Measurements from ENCODE around the gene TIMMDC1. TPM values are rescaled to one million over a fixed set of nuclear protein-coding genes. Genes with fewer than 3 reads are reported as not detected.

Gene TIMMDC1
- total and polyA plus RNA-seq, 9 of the 15 experiments (the other 6 are each of a cell fraction or from before 2014, with no cell fraction given): 62.1 to 226 (median 86.6) TPM

GRCh38 chr3:119494597-119494996, 3.8 kb upstream of the TIMMDC1 start:
- POLR2A ChIA-PET: interaction anchor here (0.9 kb wide), 1 partner anchor 13 kb away, joined by 4 read pairs; no protein-coding TSS in a partner anchor
- peaks cover 21% of the 10 kb centered on the region for H3K79me2 ChIP-seq (ENCODE audit: control insufficient read depth, insufficient read depth, low read length)
- no peak overlapping the region for H3K4me2 ChIP-seq (ENCODE audit: insufficient read depth, low read length)
- no peak overlapping the region for H3K27ac ChIP-seq (ENCODE audit: extremely low read depth, low read depth, low read length)
- no peaks in the 10 kb centered on the region; a peak in 1 of 5 replicates for H3K4me1 ChIP-seq (replicated peaks in 1 of 2; ENCODE audit: control insufficient read depth in 2 of 2, insufficient read depth in 2 of 2, low read length in 2 of 2)
- ATAC-seq: no peak
- H4K20me1 ChIP-seq (replicated peaks; ENCODE audit: control insufficient read depth, insufficient read depth, low read length): no peaks in the 10 kb centered on the region
- BruUV-seq (replicated peaks): no TSS peak
- H3K36me3 ChIP-seq (ENCODE audit: control insufficient read depth, insufficient read depth, low read length): peaks cover 24% of the 10 kb centered on the region; the same call in 2 of the 3 replicates
- intact Hi-C loops (cut with micrococcal nuclease) (no loop called here), in situ Hi-C loops (cut with MboI) (no loop called here)
- H2AFZ ChIP-seq (ENCODE audit: low read depth, low read length): no peak overlapping the region
- DNase-seq (ENCODE audit: extremely low read depth in 1 of 4, low spot score in 3 of 4): no peak
- 43% methylated on average over 2 of the region's 2 CpGs for WGBS (ENCODE audit: insufficient coverage, low coverage, missing lambda C conversion rate)
- no peaks in the 10 kb centered on the region for H3K27me3 ChIP-seq (ENCODE audit: control insufficient read depth in 2 of 2, insufficient read depth in 2 of 2, low read length in 2 of 2)
- H3K4me3 ChIP-seq: no peak overlapping the region
- no peak for TF ChIP-seq OTX1 (CRISPR knock-in tag; IDR thresholded peaks at IDR 0.05)
- TF ChIP-seq, protein P1, sequence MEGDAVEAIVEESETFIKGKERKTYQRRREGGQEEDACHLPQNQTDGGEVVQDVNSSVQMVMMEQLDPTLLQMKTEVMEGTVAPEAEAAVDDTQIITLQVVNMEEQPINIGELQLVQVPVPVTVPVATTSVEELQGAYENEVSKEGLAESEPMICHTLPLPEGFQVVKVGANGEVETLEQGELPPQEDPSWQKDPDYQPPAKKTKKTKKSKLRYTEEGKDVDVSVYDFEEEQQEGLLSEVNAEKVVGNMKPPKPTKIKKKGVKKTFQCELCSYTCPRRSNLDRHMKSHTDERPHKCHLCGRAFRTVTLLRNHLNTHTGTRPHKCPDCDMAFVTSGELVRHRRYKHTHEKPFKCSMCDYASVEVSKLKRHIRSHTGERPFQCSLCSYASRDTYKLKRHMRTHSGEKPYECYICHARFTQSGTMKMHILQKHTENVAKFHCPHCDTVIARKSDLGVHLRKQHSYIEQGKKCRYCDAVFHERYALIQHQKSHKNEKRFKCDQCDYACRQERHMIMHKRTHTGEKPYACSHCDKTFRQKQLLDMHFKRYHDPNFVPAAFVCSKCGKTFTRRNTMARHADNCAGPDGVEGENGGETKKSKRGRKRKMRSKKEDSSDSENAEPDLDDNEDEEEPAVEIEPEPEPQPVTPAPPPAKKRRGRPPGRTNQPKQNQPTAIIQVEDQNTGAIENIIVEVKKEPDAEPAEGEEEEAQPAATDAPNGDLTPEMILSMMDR (IDR thresholded peaks at IDR 0.05 in 2 of 3, conservative IDR thresholded peaks at IDR 0.05 in 1 of 3; ENCODE audit: insufficient read depth in 2 of 3, low read depth in 1 of 3, low read length in 3 of 3): peak in 1 of 3 experiments; percentile 12; a peak in 1 of 6 replicates
- TF ChIP-seq, protein P2, sequence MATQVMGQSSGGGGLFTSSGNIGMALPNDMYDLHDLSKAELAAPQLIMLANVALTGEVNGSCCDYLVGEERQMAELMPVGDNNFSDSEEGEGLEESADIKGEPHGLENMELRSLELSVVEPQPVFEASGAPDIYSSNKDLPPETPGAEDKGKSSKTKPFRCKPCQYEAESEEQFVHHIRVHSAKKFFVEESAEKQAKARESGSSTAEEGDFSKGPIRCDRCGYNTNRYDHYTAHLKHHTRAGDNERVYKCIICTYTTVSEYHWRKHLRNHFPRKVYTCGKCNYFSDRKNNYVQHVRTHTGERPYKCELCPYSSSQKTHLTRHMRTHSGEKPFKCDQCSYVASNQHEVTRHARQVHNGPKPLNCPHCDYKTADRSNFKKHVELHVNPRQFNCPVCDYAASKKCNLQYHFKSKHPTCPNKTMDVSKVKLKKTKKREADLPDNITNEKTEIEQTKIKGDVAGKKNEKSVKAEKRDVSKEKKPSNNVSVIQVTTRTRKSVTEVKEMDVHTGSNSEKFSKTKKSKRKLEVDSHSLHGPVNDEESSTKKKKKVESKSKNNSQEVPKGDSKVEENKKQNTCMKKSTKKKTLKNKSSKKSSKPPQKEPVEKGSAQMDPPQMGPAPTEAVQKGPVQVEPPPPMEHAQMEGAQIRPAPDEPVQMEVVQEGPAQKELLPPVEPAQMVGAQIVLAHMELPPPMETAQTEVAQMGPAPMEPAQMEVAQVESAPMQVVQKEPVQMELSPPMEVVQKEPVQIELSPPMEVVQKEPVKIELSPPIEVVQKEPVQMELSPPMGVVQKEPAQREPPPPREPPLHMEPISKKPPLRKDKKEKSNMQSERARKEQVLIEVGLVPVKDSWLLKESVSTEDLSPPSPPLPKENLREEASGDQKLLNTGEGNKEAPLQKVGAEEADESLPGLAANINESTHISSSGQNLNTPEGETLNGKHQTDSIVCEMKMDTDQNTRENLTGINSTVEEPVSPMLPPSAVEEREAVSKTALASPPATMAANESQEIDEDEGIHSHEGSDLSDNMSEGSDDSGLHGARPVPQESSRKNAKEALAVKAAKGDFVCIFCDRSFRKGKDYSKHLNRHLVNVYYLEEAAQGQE (IDR thresholded peaks at IDR 0.05; ENCODE audit: borderline replicate concordance): no peak
- TF ChIP-seq, protein P2 (CRISPR knock-in tag; IDR thresholded peaks at IDR 0.05; ENCODE audit: low read depth): no peak
- no peaks in the 10 kb centered on the region for H3K9me1 ChIP-seq (ENCODE audit: control insufficient read depth, insufficient read depth, low read length)
- no peak for FAIRE-seq
- H3K9ac ChIP-seq (ENCODE audit: insufficient read depth in 1 of 2, low read depth in 2 of 2, low read length in 2 of 2): no peak overlapping the region
- no peaks in the 10 kb centered on the region for H3K9me3 ChIP-seq (replicated peaks; ENCODE audit: control insufficient read depth, insufficient read depth, low read depth, low read length)
- CTCF ChIA-PET (ENCODE audit: low intra/inter-chr PET ratio): no interaction called here
